NCI-H2107 treated with DMSO at 0.1 percent for 48 hours (cell line): ENCODE measurements around the gene MAPK11.

ENCODE experiments used
- DNase-seq: peaks from one replicate; lab custom pipeline; 2025; ENCODE audit not compliant: unreplicated experiment; lab: John Stamatoyannopoulos, UW

Gene MAPK11

GRCh38 chr22:50296658-50297490 is 26.7 kb upstream of the MAPK11 start:
- no peak for DNase-seq

- no peak for DNase-seq
These were observed 24.1 kb upstream of the MAPK11 start for GRCh38 chr22:50294319-50294656.

- DNase-seq: no peak
These were observed 23.5 kb upstream of the MAPK11 start for GRCh38 chr22:50293441-50294318.

GRCh38 chr22:50292643-50293440 is 22.7 kb upstream of the MAPK11 start:
- no peak for DNase-seq

GRCh38 chr22:50289942-50290630 is 19.9 kb upstream of the MAPK11 start:
- DNase-seq: no peak

GRCh38 chr22:50289151-50289941 is 19.2 kb upstream of the MAPK11 start:
- no peak for DNase-seq

GRCh38 chr22:50287731-50288130 is 17.6 kb upstream of the MAPK11 start:
- DNase-seq: no peak

- DNase-seq: no peak
These were observed 16.6 kb upstream of the MAPK11 start for GRCh38 chr22:50286701-50287318.

- DNase-seq: no peak
These were observed 16.1 kb upstream of the MAPK11 start for GRCh38 chr22:50286275-50286674.

- DNase-seq: no peak
These were observed 15.5 kb upstream of the MAPK11 start for GRCh38 chr22:50285568-50286229.

- DNase-seq: no peak
These were observed 14.3 kb upstream of the MAPK11 start for GRCh38 chr22:50284479-50284878.

- DNase-seq: no peak
These were observed 13.6 kb upstream of the MAPK11 start for GRCh38 chr22:50283821-50284220.

GRCh38 chr22:50282361-50283155 is 12.4 kb upstream of the MAPK11 start:
- no peak for DNase-seq

- DNase-seq: no peak
These were observed 11.8 kb upstream of the MAPK11 start for GRCh38 chr22:50281957-50282356.

- DNase-seq: no peak
These were observed 11.2 kb upstream of the MAPK11 start for GRCh38 chr22:50281384-50281760.

GRCh38 chr22:50280708-50281383 is 10.7 kb upstream of the MAPK11 start:
- no peak for DNase-seq

- DNase-seq: no peak
These were observed 10.0 kb upstream of the MAPK11 start for GRCh38 chr22:50280022-50280707.
